ENCODE data around the gene VCL. TPM values are rescaled to one million over a fixed set of nuclear protein-coding genes. Genes with fewer than 3 reads are reported as not detected.
"Not testable (repeated sequence)": the region's sequence is repeated elsewhere in the genome, so short reads cannot be mapped to it uniquely, and the experiment has no call there.

The VCL gene
- total RNA-seq, 1 donor from 2014 or later: 74.6 TPM

DNA sequence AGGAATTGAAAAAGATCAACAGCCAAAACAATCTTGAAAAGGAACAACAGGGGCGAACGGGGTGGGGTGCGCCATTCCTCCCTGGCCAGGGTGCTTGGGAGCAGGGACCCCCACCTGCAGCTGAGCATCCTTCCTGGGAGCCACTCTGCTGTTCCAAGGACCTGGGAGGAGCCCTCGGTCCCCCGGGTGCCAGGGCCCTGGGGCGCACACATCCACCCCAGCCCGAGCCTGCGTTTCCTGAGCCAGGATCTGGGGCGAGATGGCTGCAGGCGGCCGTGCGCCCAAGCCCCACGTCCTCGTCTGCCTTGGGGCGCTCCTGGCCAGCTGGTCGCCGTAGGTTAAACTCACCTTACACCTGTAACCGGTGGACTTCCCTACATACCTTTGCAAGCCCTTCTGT lies 142.1 kb downstream of the VCL start:
- H3K9me3 ChIP-seq: no peaks in the 10 kb centered on the region
- intact Hi-C loops (cut with DNase I): no loop called here
- peaks cover 3 to 30% of the 10 kb centered on the region in 2 donors for H3K36me3 ChIP-seq
- no peak for DNase-seq (ENCODE audit: extremely low spot score in 2 of 2)
- H3K4me1 ChIP-seq: no peaks in the 10 kb centered on the region
- H3K27ac ChIP-seq: no peak overlapping the region
- H3K4me3 ChIP-seq: no peak overlapping the region
- TF ChIP-seq POLR2AphosphoS5 (IDR thresholded peaks at IDR 0.05; ENCODE audit: insufficient read depth in 1 of 2, low read depth in 1 of 2): no peak
- no peaks in the 10 kb centered on the region for H3K27me3 ChIP-seq

DNA sequence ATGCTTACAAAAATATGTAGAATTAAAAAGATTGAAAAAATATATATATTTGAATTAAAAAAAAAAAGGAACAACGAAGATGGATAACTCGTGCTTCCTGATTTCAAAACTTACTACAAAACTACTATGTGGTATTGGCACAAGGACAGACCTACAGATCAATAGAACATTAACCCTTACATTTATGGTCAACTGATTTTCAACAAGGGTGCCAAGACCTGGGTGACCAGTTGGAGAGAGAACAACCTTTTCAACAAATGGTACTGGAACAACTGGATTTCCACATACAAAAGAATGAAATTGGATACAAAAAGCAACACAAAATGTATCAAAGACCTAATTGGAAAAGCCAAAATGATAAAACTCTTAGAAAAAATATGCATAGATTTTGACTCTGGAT lies 142.6 kb downstream of the VCL start:
- H3K4me1 ChIP-seq: peaks cover 5% of the 10 kb centered on the region
- no peaks in the 10 kb centered on the region for H3K9me3 ChIP-seq
- no peak for DNase-seq (ENCODE audit: extremely low spot score in 2 of 2)
- H3K4me3 ChIP-seq: no peak overlapping the region
- peaks cover 3 to 27% of the 10 kb centered on the region in 2 donors for H3K36me3 ChIP-seq
- TF ChIP-seq POLR2AphosphoS5 (IDR thresholded peaks at IDR 0.05; ENCODE audit: insufficient read depth in 1 of 2, low read depth in 1 of 2): no peak
- TF ChIP-seq POLR2A (IDR thresholded peaks at IDR 0.05): no peak
- TF ChIP-seq, protein P1, sequence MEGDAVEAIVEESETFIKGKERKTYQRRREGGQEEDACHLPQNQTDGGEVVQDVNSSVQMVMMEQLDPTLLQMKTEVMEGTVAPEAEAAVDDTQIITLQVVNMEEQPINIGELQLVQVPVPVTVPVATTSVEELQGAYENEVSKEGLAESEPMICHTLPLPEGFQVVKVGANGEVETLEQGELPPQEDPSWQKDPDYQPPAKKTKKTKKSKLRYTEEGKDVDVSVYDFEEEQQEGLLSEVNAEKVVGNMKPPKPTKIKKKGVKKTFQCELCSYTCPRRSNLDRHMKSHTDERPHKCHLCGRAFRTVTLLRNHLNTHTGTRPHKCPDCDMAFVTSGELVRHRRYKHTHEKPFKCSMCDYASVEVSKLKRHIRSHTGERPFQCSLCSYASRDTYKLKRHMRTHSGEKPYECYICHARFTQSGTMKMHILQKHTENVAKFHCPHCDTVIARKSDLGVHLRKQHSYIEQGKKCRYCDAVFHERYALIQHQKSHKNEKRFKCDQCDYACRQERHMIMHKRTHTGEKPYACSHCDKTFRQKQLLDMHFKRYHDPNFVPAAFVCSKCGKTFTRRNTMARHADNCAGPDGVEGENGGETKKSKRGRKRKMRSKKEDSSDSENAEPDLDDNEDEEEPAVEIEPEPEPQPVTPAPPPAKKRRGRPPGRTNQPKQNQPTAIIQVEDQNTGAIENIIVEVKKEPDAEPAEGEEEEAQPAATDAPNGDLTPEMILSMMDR (IDR thresholded peaks at IDR 0.05): no peak
- no peak overlapping the region for H3K27ac ChIP-seq
- intact Hi-C loops (cut with DNase I): no loop called here
- H3K27me3 ChIP-seq: no peaks in the 10 kb centered on the region

DNA sequence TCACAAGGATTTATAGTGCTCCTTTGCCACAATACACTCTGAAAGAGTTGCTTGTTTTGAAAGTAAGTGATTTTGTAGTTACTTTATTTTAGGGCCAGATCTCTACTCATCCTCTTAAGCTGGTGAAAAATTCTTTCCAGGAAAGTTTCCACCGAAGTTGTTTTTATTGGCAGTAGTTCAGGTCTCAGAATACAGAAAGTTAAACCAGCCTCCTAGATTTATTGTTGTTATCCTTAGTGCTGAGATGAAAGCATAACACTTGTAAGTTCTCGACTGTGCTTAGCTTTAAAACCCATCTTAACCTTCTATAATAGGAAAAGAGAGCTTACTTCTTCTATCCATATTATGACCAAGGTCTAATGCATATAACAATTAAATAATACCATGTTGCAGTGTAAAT lies 147.2 kb downstream of the VCL start:
- H3K36me3 ChIP-seq: no peaks in the 10 kb centered on the region
- no peaks in the 10 kb centered on the region for H3K9me3 ChIP-seq
- peak overlapping the region; percentile 27 for H3K27ac ChIP-seq
- intact Hi-C loops (cut with DNase I): no loop called here
- peaks cover 36% of the 10 kb centered on the region for H3K4me1 ChIP-seq
- H3K4me3 ChIP-seq: no peak overlapping the region
- H3K27me3 ChIP-seq: no peaks in the 10 kb centered on the region
- TF ChIP-seq POLR2AphosphoS5 (IDR thresholded peaks at IDR 0.05; ENCODE audit: insufficient read depth in 1 of 2, low read depth in 1 of 2): peak in 1 of 2 donors; percentile 49
- TF ChIP-seq, protein P1 (IDR thresholded peaks at IDR 0.05): no peak
- DNase-seq (ENCODE audit: extremely low spot score in 2 of 2): no peak

DNA sequence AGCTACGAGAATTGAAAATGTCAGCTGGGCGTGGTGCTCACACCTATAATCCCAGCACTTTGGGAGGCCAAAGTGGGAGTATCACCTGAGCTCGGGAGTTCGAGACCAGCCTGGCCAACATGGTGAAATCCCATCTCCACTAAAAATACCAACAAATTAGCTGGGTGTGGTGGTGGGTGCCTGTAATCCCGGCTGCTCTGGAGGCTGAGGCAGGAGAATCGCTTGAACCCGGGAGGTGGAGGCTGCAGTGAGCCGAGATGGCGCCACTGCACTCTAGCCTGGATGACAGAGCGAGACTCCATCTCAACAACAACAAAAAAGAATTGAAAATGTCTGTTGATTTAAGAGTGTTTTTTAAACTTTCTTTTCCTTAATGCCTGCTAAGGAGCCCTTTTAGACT lies 149.1 kb downstream of the VCL start:
- DNase-seq (ENCODE audit: extremely low spot score in 2 of 2); H3K4me3 ChIP-seq; intact Hi-C loops (cut with DNase I); H3K27me3 ChIP-seq; H3K36me3 ChIP-seq; H3K27ac ChIP-seq; H3K9me3 ChIP-seq: not testable (repeated sequence)
- H3K4me1 ChIP-seq: peaks cover 42% of the 10 kb centered on the region

DNA sequence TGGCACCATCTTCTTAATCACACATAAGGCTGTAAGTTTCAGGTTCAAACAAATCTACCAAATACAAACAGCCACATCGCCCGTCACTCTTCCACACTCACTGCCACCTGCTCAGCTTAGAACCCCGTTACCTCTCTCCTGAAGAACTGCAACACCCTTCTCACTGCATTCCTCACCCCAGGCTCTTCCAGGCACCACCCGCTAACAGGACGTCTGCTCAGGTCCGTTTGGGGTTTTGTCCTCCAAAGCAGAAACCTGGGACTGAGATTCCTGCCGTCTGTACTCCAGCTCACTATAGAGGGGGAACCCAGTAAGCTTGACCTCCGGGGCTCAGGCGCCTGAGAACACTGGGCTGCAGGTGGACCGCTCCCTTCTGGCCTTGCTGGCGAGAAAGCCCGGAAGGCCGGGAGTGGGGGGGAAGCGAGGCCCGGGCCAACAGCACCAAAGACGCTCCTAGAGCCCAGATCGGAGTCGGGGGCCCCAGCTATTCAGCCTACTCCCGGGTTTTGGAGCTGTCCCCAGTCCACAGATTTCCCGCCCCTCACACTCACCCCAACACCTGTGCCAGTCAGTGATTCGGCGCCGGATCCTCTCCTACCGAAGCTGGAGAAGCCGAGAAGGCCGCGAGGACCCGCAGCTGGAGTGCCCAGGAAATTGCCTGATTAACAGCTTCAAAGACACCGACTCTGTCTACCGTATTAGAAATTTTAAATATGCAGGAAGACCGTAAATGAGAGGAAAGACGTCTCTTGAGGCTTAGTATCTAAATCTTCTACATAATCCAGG lies 152.5 kb downstream of the VCL start, which contains the start of gene AP3M1:
Gene AP3M1 (minus strand): TSS at position 625 of the 786 bp plus-strand sequence. CDS start 12,449 bp downstream, outside the sequence.
- intact Hi-C loops (cut with DNase I): loop anchor here (1.0 kb wide), 1 partner anchor 25 kb away; no protein-coding TSS in a partner anchor
- TF ChIP-seq, protein P1 (IDR thresholded peaks at IDR 0.05): no peak
- TF ChIP-seq POLR2AphosphoS5 (IDR thresholded peaks at IDR 0.05; ENCODE audit: insufficient read depth in 1 of 2, low read depth in 1 of 2) (no peak), POLR2A (IDR thresholded peaks at IDR 0.05) (no peak)
- DNase-seq (ENCODE audit: extremely low spot score in 2 of 2): peak in 1 of 2 donors; percentile 90

More for the DNA sequence above, 152.5 kb downstream of the VCL start, which contains the start of gene AP3M1:
- no peaks in the 10 kb centered on the region for H3K27me3 ChIP-seq
- no peaks in the 10 kb centered on the region for H3K36me3 ChIP-seq
- peak within 1 kb of the TSS; percentile 68 to 88 for H3K4me3 ChIP-seq
- peaks cover 57% of the 10 kb centered on the region for H3K4me1 ChIP-seq
- peak within 1 kb of the TSS; percentile 82 for H3K27ac ChIP-seq
- no peaks in the 10 kb centered on the region for H3K9me3 ChIP-seq

Measured in vagina (tissue), 2 donors.